MCF 10A (cell line): ENCODE data around the gene MMS22L. TPM values are rescaled to one million over a fixed set of nuclear protein-coding genes. Genes with fewer than 3 reads are reported as not detected.
A peak's percentile ranks its signal among the peaks of the same experiment; 100 is the strongest.

ENCODE experiments used
- Bru-seq: library from RNA; stranded (reverse); fragments of 400-500 nt; gene quantifications from one replicate; lab custom pipeline; 2021; lab: Mats Ljungman, UMichigan
- BruChase-seq, 2 experiments: library from RNA; stranded (reverse); fragments of 400-500 nt; gene quantifications; one replicate each; lab custom pipeline; 2021; lab: Mats Ljungman, UMichigan
- BruUV-seq: library from RNA; stranded (reverse); fragments of 400-500 nt; replicated peaks from 2 replicates; lab custom pipeline; 2021; lab: Mats Ljungman, UMichigan
- CTCF ChIA-PET: fragments of 300-600 bp; sonication (Branson Sonifier 250); formaldehyde crosslinking; extraction: SDS; loops from one replicate; lab custom pipeline; 2021; ENCODE audit warnings: antibody characterized with exemption, inconsistent platforms; lab: Yijun Ruan, JAX
- POLR2A ChIA-PET: fragments of 300-600, 350-650 bp; sonication (Branson Sonifier 250); formaldehyde crosslinking; extraction: SDS; loops from one replicate; lab custom pipeline; 2020; ENCODE audit warnings: antibody characterized with exemption, inconsistent platforms; lab: Yijun Ruan, JAX
- DNase-seq: peaks from one replicate; pipeline ENCODE4 v3.0.0-alpha.2; 2018; ENCODE audit not compliant: unreplicated experiment
- H3K27ac Mint-ChIP-seq: one replicate; pipeline ENCODE4 v1.8.0; 2022; ENCODE audit warnings: mild to moderate bottlenecking, low read depth, mixed read lengths; ENCODE audit not compliant: unreplicated experiment
- H3K27me3 Mint-ChIP-seq: one replicate; pipeline ENCODE4 v1.8.0; 2022; ENCODE audit warnings: mixed read lengths; ENCODE audit not compliant: insufficient read depth, unreplicated experiment
- H3K36me3 Mint-ChIP-seq: one replicate; pipeline ENCODE4 v1.8.0; 2022; ENCODE audit warnings: mild to moderate bottlenecking, moderate library complexity, mixed read lengths; ENCODE audit not compliant: insufficient read depth, unreplicated experiment
- H3K4me1 Mint-ChIP-seq: one replicate; pipeline ENCODE4 v1.8.0; 2022; ENCODE audit warnings: mixed read lengths; ENCODE audit not compliant: insufficient read depth, unreplicated experiment
- H3K4me3 Mint-ChIP-seq: one replicate; pipeline ENCODE4 v1.8.0; 2022; ENCODE audit warnings: mild to moderate bottlenecking, moderate library complexity, mixed read lengths; ENCODE audit not compliant: unreplicated experiment
- H3K9me3 Mint-ChIP-seq: one replicate; pipeline ENCODE4 v1.8.0; 2022; ENCODE audit warnings: mixed read lengths; ENCODE audit not compliant: unreplicated experiment
- intact Hi-C: fragments of 100-400 bp; cut with micrococcal nuclease; formaldehyde crosslinking; loops from 2 replicates; pipeline ENCODE4 v1.14.1; 2022
- long read RNA-seq: library from polyadenylated mRNA; stranded (forward); transcript quantifications from one replicate; pipeline ENCODE4 v2.0.0, GENCODE V29; 2022
- total RNA-seq: library from RNA; stranded (reverse); gene quantifications from 2 replicates; pipeline ENCODE4 v1.2.3, GENCODE V29; 2022
- TF ChIP-seq, protein P1 (sequence below): fragments of 200-600 bp; IDR thresholded peaks from one replicate; pipeline ENCODE4 v1.8.0; 2022; ENCODE audit warnings: antibody characterized with exemption, mild to moderate bottlenecking; ENCODE audit not compliant: unreplicated experiment

MMS22L gene
- total RNA-seq, result 7.6 and 9.8 TPM in 2 replicates
- Bru-seq, nascent RNA, result percentile 59 among the genes with signal in this experiment
- percentile 57 among the genes with signal in this experiment for BruChase-seq, experiment 1, labeled RNA remaining after a 6-hour chase
- BruChase-seq, experiment 2, labeled RNA remaining after a 2-hour chase, result percentile 61 among the genes with signal in this experiment
- long read RNA-seq, partial matches to known transcripts, result 1 of 8 reads
- long read RNA-seq, other reads (novel, unspliced or antisense), result 7 of 8 reads

DNA sequence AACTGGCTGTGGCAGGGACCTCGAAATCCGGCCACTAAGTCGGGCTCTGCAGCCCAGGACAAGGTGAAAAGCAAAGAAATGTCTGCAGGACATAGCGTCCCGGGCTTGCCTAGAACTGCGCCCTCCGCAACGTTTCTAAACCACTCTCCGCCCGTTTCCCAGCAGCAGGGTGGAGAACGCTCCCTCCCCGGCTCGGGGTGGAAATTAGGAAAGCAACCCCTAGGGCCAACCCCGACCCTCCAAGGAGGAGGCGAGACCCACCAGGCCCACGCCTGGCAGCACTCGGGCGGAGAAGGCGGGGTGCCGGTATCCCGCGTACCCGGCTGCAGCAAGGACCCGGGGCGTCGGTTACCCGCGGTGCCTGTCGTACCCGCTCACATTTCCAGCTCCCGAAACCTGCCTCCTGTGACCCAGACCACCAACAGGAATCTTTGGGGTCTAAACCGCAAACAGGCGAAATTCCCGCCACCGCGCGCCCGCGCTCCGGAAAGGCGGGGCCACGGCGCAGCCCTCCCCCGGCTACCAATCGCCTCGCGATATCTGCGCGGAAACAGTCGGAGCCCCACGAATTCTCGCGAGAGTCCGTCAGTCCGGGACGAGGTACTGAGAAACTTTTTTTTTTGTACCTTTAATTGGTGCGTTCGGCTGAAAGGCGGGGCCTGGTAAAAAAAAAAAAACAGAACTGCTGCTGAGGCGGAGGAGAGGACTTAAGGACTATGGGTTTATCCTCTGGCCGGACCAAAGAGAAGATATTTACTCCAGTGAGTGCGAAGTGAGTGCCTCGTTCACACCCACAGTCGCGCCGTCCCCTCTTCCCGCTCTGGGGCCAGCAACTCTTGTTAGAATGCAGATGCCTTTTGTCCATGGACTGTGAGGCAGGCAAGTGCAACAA, at the start of gene MMS22L:
MMS22L (minus strand) TSS at position 491 of the 892 bp plus-strand sequence. CDS start 739 bp downstream, outside the sequence.
- Mint-ChIP-seq H3K27ac (peak within 1 kb of the TSS; percentile 71), H3K4me1 (no peaks in the 10 kb centered on the region), H3K4me3 (peak within 1 kb of the TSS; percentile 87), H3K36me3 (peaks cover 6% of the 10 kb centered on the region), H3K27me3 (no peaks in the 10 kb centered on the region), H3K9me3 (no peaks in the 10 kb centered on the region)
- ChIA-PET POLR2A (no interaction called here), CTCF (interaction anchor here (1.8 kb wide), 1 partner anchor 67 kb away, joined by 4 read pairs; no protein-coding TSS in a partner anchor)
- BruUV-seq, result TSS peak; percentile 34
- intact Hi-C loops, result no loop called here
- DNase-seq, result peak; percentile 96
- TF ChIP-seq, protein P1, sequence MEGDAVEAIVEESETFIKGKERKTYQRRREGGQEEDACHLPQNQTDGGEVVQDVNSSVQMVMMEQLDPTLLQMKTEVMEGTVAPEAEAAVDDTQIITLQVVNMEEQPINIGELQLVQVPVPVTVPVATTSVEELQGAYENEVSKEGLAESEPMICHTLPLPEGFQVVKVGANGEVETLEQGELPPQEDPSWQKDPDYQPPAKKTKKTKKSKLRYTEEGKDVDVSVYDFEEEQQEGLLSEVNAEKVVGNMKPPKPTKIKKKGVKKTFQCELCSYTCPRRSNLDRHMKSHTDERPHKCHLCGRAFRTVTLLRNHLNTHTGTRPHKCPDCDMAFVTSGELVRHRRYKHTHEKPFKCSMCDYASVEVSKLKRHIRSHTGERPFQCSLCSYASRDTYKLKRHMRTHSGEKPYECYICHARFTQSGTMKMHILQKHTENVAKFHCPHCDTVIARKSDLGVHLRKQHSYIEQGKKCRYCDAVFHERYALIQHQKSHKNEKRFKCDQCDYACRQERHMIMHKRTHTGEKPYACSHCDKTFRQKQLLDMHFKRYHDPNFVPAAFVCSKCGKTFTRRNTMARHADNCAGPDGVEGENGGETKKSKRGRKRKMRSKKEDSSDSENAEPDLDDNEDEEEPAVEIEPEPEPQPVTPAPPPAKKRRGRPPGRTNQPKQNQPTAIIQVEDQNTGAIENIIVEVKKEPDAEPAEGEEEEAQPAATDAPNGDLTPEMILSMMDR, result no peak

GRCh38 chr6:97322811-97323210, 39.8 kb upstream of the MMS22L start:
- POLR2A ChIA-PET, result no interaction called here

DNA sequence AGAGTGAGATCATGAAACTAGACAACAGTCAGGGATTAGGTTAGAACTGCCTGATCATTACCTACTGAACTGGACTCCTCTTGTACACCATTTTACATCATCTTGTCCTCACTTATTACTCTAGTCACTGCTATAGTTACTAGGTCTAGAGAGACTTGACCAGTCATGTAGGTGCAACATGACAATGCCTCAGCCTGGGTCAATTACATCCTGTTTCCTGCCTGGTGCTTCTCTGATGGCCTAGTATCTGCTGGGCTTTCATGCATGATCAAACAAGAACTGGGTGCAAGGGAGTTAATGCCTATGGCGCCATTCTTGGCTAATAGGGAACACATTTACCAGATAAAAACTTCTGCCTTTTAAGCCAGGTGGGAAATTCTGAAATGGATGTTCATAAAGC, 39.2 kb upstream of the MMS22L start:
- Mint-ChIP-seq H3K4me3 (no peak overlapping the region), H3K9me3 (no peaks in the 10 kb centered on the region), H3K4me1 (no peaks in the 10 kb centered on the region), H3K36me3 (no peaks in the 10 kb centered on the region), H3K27me3 (no peaks in the 10 kb centered on the region), H3K27ac (no peak overlapping the region)
- TF ChIP-seq, protein P1, result no peak
- no peak for DNase-seq
- intact Hi-C loops, result no loop called here
- POLR2A ChIA-PET, result no interaction called here
- CTCF ChIA-PET, result interaction anchor here (0.7 kb wide), 1 partner anchor 1552 kb away, joined by 4 read pairs; no protein-coding TSS in a partner anchor
- no TSS peak for BruUV-seq

More at GRCh38 chr6:97322811-97323210, 39.8 kb upstream of the MMS22L start:
- BruUV-seq, result no TSS peak
- no peak overlapping the region for H3K4me3 Mint-ChIP-seq
- no peaks in the 10 kb centered on the region for H3K9me3 Mint-ChIP-seq
- CTCF ChIA-PET, result interaction anchor here (0.7 kb wide), 1 partner anchor 1552 kb away, joined by 4 read pairs; no protein-coding TSS in a partner anchor
- no peaks in the 10 kb centered on the region for H3K36me3 Mint-ChIP-seq
- DNase-seq, result peak; percentile 8
- H3K4me1 Mint-ChIP-seq, result no peaks in the 10 kb centered on the region
- intact Hi-C loops, result no loop called here
- H3K27ac Mint-ChIP-seq, result no peak overlapping the region
- H3K27me3 Mint-ChIP-seq, result no peaks in the 10 kb centered on the region
- TF ChIP-seq, protein P1, result no peak

DNA sequence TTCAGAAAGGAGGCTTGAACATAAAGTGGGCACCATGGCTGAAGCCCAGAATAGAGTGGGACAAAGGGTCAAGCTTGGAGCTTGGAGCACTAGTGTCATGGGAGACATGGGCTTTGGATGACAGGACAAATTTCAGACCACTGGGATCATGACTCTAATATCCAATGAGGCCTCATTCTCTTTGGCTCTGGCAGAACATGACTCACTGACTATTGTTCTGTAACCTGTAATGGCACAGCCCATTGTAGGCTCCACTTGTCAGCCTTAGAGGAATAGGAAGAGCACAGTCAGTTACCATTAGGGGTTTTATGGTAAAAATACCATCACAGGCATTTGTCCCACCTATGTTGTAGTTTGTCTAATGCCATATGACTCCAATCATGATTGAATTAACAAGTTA, 34.0 kb upstream of the MMS22L start:
- intact Hi-C loops, result no loop called here

More for the DNA sequence above, 34.0 kb upstream of the MMS22L start:
- TF ChIP-seq, protein P1, result no peak
- Mint-ChIP-seq H3K36me3 (no peaks in the 10 kb centered on the region), H3K4me3 (no peak overlapping the region), H3K9me3 (no peaks in the 10 kb centered on the region), H3K27ac (no peak overlapping the region), H3K27me3 (no peaks in the 10 kb centered on the region), H3K4me1 (no peaks in the 10 kb centered on the region)
- POLR2A ChIA-PET, result no interaction called here
- CTCF ChIA-PET, result no interaction called here
- DNase-seq, result peak; percentile 17
- no TSS peak for BruUV-seq
